ENCODE results near the gene MAGI1. TPM values are rescaled to one million over a fixed set of nuclear protein-coding genes. Genes with fewer than 3 reads are reported as not detected.

Gene MAGI1
- total RNA-seq, 2 experiments from 2014 or later: 0.47 to 0.51 TPM

DNA sequence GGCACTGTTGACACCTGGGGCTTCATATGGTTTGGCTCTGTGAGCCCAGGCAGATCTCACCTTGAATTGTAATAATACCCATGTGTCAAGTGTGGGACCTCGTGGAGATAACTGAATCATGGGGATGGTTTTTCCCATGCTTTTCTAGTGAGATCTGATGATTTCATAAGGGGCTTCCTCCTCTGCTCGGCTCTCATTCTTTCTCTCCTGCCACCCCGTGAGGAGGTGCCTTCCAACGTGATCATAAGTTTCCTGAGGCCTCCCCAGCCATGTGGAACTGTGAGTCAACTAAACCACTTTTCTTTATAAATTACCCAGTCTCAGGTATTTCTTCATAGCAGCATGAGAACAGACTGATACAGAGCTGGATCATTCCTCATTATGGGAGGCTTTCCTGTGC is 695.0 kb downstream of the MAGI1 start:
- ChIA-PET POLR2A (no interaction called here), CTCF (no interaction called here)
- intact Hi-C loops (cut with micrococcal nuclease): no loop called here
- no peak overlapping the region for H3K27ac Mint-ChIP-seq
- ATAC-seq (no peak), DNase-seq (no peak)
- TF ChIP-seq, protein P1, sequence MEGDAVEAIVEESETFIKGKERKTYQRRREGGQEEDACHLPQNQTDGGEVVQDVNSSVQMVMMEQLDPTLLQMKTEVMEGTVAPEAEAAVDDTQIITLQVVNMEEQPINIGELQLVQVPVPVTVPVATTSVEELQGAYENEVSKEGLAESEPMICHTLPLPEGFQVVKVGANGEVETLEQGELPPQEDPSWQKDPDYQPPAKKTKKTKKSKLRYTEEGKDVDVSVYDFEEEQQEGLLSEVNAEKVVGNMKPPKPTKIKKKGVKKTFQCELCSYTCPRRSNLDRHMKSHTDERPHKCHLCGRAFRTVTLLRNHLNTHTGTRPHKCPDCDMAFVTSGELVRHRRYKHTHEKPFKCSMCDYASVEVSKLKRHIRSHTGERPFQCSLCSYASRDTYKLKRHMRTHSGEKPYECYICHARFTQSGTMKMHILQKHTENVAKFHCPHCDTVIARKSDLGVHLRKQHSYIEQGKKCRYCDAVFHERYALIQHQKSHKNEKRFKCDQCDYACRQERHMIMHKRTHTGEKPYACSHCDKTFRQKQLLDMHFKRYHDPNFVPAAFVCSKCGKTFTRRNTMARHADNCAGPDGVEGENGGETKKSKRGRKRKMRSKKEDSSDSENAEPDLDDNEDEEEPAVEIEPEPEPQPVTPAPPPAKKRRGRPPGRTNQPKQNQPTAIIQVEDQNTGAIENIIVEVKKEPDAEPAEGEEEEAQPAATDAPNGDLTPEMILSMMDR (IDR thresholded peaks at IDR 0.05): no peak
- peaks cover 3% of the 10 kb centered on the region for H3K9me3 Mint-ChIP-seq
- no peak overlapping the region for H3K4me3 Mint-ChIP-seq
- H3K27me3 Mint-ChIP-seq: no peaks in the 10 kb centered on the region
- no peaks in the 10 kb centered on the region for H3K36me3 Mint-ChIP-seq (ENCODE audit: low read depth)
- no peaks in the 10 kb centered on the region for H3K4me1 Mint-ChIP-seq (ENCODE audit: low read depth)

DNA sequence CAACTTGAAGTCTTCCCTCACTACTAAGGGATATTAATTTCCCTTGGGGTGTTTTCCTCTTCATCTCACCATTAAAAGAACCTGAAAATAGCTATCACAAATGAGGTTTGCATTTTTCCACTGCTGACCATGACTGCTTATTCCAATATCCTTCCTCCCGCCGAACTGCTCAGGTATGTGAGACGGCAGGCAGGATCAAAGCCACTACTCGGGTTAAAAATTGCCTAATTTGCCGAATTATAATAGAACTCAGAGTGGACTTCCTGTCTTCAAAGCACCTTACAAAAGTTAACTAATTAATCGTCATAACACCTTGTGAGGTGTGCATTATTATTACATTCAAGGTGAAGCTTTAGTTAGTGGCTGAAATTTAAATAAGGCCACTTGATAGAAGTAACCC is 695.7 kb downstream of the MAGI1 start:
- intact Hi-C loops (cut with micrococcal nuclease): no loop called here
- ATAC-seq (no peak), DNase-seq (no peak)
- H3K9me3 Mint-ChIP-seq: peaks cover 3% of the 10 kb centered on the region
- no peaks in the 10 kb centered on the region for H3K36me3 Mint-ChIP-seq (ENCODE audit: low read depth)
- ChIA-PET POLR2A (no interaction called here), CTCF (no interaction called here)
- no peaks in the 10 kb centered on the region for H3K27me3 Mint-ChIP-seq
- H3K4me1 Mint-ChIP-seq (ENCODE audit: low read depth): no peaks in the 10 kb centered on the region
- no peak overlapping the region for H3K4me3 Mint-ChIP-seq
- no peak overlapping the region for H3K27ac Mint-ChIP-seq
- TF ChIP-seq, protein P1 (IDR thresholded peaks at IDR 0.05): no peak

DNA sequence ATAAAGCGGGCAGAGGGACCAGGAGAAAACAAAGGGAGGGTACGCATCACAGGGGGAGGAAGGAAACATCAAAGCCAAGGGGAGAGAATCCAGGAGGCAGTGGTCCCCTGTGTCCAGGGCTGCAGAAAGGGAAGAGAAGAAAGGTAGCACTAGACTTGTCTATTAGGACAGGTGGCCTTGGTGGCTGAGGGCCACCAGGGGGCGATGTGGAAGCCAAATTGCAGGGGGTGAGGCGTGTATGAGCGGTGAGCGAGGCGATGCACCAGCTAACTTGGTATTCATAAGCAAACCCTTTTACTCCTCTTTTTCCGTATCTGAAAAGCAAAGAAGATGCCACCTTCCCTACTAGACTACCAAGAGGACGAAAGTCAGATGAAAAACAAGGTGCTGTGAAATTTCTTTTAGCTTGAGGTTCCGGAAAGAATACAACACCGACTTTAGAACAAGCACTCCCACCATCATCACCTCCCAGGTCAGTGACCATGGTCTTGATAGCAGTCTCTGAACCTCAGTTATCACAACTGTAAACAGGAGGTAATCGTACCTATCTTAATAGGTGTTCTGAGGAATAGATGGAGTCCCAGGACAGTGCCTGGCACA is 696.5 kb downstream of the MAGI1 start:
- H3K9me3 Mint-ChIP-seq: peaks cover 3% of the 10 kb centered on the region
- TF ChIP-seq, protein P1 (IDR thresholded peaks at IDR 0.05): peak; percentile 42
- intact Hi-C loops (cut with micrococcal nuclease): no loop called here
- no peaks in the 10 kb centered on the region for H3K4me1 Mint-ChIP-seq (ENCODE audit: low read depth)
- no peaks in the 10 kb centered on the region for H3K36me3 Mint-ChIP-seq (ENCODE audit: low read depth)
- peak; percentile 46 for DNase-seq
- CTCF ChIA-PET: interaction anchor here (1.0 to 1.1 kb wide), 2 partner anchors 11 to 17 kb away, joined by 3 read pairs; no protein-coding TSS in a partner anchor
- H3K27me3 Mint-ChIP-seq: no peaks in the 10 kb centered on the region
- no peak overlapping the region for H3K4me3 Mint-ChIP-seq
- ATAC-seq: no peak
- H3K27ac Mint-ChIP-seq: no peak overlapping the region
- POLR2A ChIA-PET: no interaction called here

DNA sequence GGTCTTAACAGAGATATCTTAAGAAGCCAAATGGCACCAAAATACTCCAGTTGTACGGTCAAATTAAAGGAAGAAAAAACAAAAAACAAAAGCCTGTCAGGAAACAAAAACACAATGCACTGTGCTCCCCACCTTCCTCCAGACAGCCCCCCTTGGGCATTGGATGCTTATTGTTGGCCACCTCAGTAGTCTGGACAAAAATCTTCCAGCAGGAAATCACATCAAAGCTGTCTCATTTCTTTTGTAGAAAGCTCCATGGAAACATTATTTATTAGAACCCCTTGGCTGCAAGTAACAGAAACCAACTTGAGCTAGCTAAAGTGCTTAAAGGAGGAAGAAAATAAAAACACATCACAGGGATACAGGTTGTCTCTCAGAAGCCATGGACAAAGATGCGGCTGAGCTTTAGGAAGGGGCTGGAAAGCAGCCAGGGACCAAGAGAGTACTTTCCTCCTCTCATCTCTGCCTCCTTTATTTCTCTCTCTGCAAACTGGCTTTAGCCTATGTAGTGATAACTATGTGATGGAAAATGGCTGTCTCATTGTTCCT is 699.5 kb downstream of the MAGI1 start:
- ATAC-seq (no peak), DNase-seq (no peak)
- peaks cover 5% of the 10 kb centered on the region for H3K9me3 Mint-ChIP-seq
- H3K4me3 Mint-ChIP-seq: no peak overlapping the region
- TF ChIP-seq, protein P1 (IDR thresholded peaks at IDR 0.05): no peak
- intact Hi-C loops (cut with micrococcal nuclease): no loop called here
- H3K27me3 Mint-ChIP-seq: no peaks in the 10 kb centered on the region
- H3K27ac Mint-ChIP-seq: no peak overlapping the region
- ChIA-PET POLR2A (no interaction called here), CTCF (no interaction called here)
- H3K4me1 Mint-ChIP-seq (ENCODE audit: low read depth): no peaks in the 10 kb centered on the region
- H3K36me3 Mint-ChIP-seq (ENCODE audit: low read depth): no peaks in the 10 kb centered on the region

DNA sequence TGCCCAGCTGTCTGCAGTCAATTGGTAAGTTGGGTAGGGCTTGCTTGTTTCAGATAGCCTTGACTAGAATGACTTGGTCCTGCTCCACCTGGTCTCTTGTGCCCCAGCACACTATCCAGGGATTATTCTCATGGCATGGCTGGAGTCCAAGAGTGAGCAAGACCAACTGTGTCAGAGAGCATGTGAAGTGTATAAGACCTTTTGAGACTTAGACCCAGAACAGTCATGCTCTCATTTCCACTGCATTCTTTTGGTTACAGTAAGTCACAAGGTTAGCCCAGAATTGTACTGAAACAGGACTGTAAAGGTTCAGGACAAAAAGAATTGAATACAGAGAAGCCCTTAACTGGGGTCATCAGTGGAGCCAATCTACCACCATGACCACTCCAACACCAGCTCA is 700.1 kb downstream of the MAGI1 start:
- TF ChIP-seq, protein P1 (IDR thresholded peaks at IDR 0.05): no peak
- ATAC-seq (no peak), DNase-seq (no peak)
- H3K27me3 Mint-ChIP-seq: no peaks in the 10 kb centered on the region
- intact Hi-C loops (cut with micrococcal nuclease): no loop called here
- H3K9me3 Mint-ChIP-seq: peaks cover 5% of the 10 kb centered on the region
- H3K4me3 Mint-ChIP-seq: no peak overlapping the region
- ChIA-PET POLR2A (no interaction called here), CTCF (no interaction called here)
- H3K36me3 Mint-ChIP-seq (ENCODE audit: low read depth): no peaks in the 10 kb centered on the region
- no peak overlapping the region for H3K27ac Mint-ChIP-seq
- no peaks in the 10 kb centered on the region for H3K4me1 Mint-ChIP-seq (ENCODE audit: low read depth)
